K562 (cell line): Measurements from ENCODE around the gene HAUS3. TPM values are rescaled to one million over a fixed set of nuclear protein-coding genes. Genes with fewer than 3 reads are reported as not detected.

Source experiments
- ATAC-seq: fragments of 200-7000 bp; cut with Tn5 transposase; 3 replicates; pipeline ENCODE4 v1.9.1; 2020; ENCODE audit warnings: moderate library complexity
- BruUV-seq: library from RNA; stranded (reverse); fragments of 400-500 nt; replicated peaks from 2 replicates; lab custom pipeline; 2021; lab: Mats Ljungman, UMichigan
- CTCF ChIA-PET: fragments of 300-600 bp; formaldehyde crosslinking; extraction: SDS; loops from one replicate; lab custom pipeline; 2021; ENCODE audit warnings: low intra/inter-chr PET ratio; lab: Yijun Ruan, JAX
- POLR2A ChIA-PET: fragments of 300-600, 350-650 bp; sonication (Branson Sonifier 250); formaldehyde crosslinking; extraction: SDS; loops from one replicate; lab custom pipeline; 2021; ENCODE audit warnings: antibody characterized with exemption, inconsistent platforms; lab: Yijun Ruan, JAX
- DNase-seq, 4 experiments: peaks; one replicate each; pipeline versions ENCODE4 v3.0.0 to v3.0.0-alpha.2; 2011 to 2018; ENCODE audit warnings: low spot score in 3 of 4, mixed read lengths in 3 of 4; ENCODE audit errors: extremely low read depth in 1 of 4
- FAIRE-seq: peaks from 2 replicates; lab custom pipeline; 2011; peaks lifted over from hg19 to GRCh38; lab: Jason Lieb, UNC
- H2AFZ ChIP-seq: 2 replicates; pipeline ENCODE4 v1.6.0; 2011; ENCODE audit warnings: low read depth, low read length, control low read depth, inconsistent platforms
- H3K27ac ChIP-seq: fragments of 200-600 bp; 3 replicates; pipeline ENCODE4 v1.8.0; 2011; ENCODE audit warnings: low read depth, mild to moderate bottlenecking, control low read depth, inconsistent platforms, low read length, moderate library complexity, mixed read lengths; ENCODE audit errors: extremely low read depth
- H3K27me3 ChIP-seq, 2 experiments: fragments of 300-600 bp in 1 of 2; 2 replicates in 1 of 2; 3 replicates in 1 of 2; pipeline versions ENCODE4 v1.6.0 to v1.8.0; 2011; ENCODE audit warnings: inconsistent platforms in 2 of 2, low read length in 2 of 2, mild to moderate bottlenecking in 1 of 2, mixed read lengths in 1 of 2, moderate library complexity in 1 of 2; ENCODE audit not compliant: control insufficient read depth in 2 of 2, insufficient read depth in 2 of 2
- H3K36me3 ChIP-seq: fragments of 300-600 bp; 3 replicates; pipeline ENCODE4 v1.8.0; 2011; ENCODE audit warnings: mild to moderate bottlenecking, low read length, inconsistent platforms; ENCODE audit not compliant: control insufficient read depth, insufficient read depth
- H3K4me1 ChIP-seq, 2 experiments: fragments of 200-600 bp in 1 of 2; replicated peaks in 1 of 2; 2 replicates in 1 of 2; 3 replicates in 1 of 2; pipeline versions ENCODE4 v1.5.1 to v1.8.0; 2011; ENCODE audit warnings: inconsistent platforms in 2 of 2, low read length in 2 of 2, mild to moderate bottlenecking in 1 of 2, mixed read lengths in 1 of 2, moderate library complexity in 1 of 2; ENCODE audit not compliant: control insufficient read depth in 2 of 2, insufficient read depth in 2 of 2
- H3K4me2 ChIP-seq: 2 replicates; pipeline ENCODE4 v1.6.1; 2011; ENCODE audit warnings: low read length, control low read depth, inconsistent platforms, mixed read lengths; ENCODE audit not compliant: insufficient read depth
- H3K4me3 ChIP-seq: fragments of 200-600 bp; sonication (generic), shearing (Covaris generic); 2 replicates; pipeline ENCODE4 v1.5.1; 2016; ENCODE audit warnings: control low read depth, inconsistent platforms
- H3K79me2 ChIP-seq: fragments of 200-600 bp; 3 replicates; pipeline ENCODE4 v1.8.0; 2011; ENCODE audit warnings: low read length, inconsistent platforms; ENCODE audit not compliant: control insufficient read depth, insufficient read depth
- H3K9ac ChIP-seq, 2 experiments: 2 replicates each; pipeline versions ENCODE4 v1.6.0 to v1.6.1; 2011; ENCODE audit warnings: low read depth in 2 of 2, low read length in 2 of 2, control low read depth in 1 of 2, inconsistent platforms in 1 of 2, mild to moderate bottlenecking in 1 of 2, mixed read lengths in 1 of 2; ENCODE audit not compliant: insufficient read depth in 1 of 2
- H3K9me1 ChIP-seq: one replicate; pipeline ENCODE4 v1.6.0; 2011; ENCODE audit warnings: inconsistent platforms, mild to moderate bottlenecking, low read length, moderate library complexity; ENCODE audit not compliant: control insufficient read depth, insufficient read depth
- H3K9me3 ChIP-seq: replicated peaks from 2 replicates; pipeline ENCODE4 v1.5.1; 2011; ENCODE audit warnings: low read depth, low read length, inconsistent platforms; ENCODE audit not compliant: control insufficient read depth, insufficient read depth
- H4K20me1 ChIP-seq: replicated peaks from 2 replicates; pipeline ENCODE4 v1.6.1; 2011; ENCODE audit warnings: low read length, inconsistent platforms, mixed read lengths; ENCODE audit not compliant: control insufficient read depth, insufficient read depth
- BCOR ChIP-seq: fragments of 450-650 bp; IDR thresholded peaks from 2 replicates; pipeline ENCODE4 v1.6.1; 2016
- COPS2 ChIP-seq: fragments of 450-650 bp; conservative IDR thresholded peaks from 2 replicates; pipeline ENCODE4 v1.6.1; 2016; ENCODE audit warnings: mild to moderate bottlenecking, moderate library complexity
- GTF3C2 ChIP-seq: IDR thresholded peaks from 3 replicates; pipeline ENCODE4 v1.6.1; 2011; ENCODE audit warnings: borderline replicate concordance, mild to moderate bottlenecking, moderate library complexity; ENCODE audit not compliant: insufficient read length; ENCODE audit errors: extremely low read depth
- MTA2 ChIP-seq: fragments of 450-650 bp; IDR thresholded peaks from 2 replicates; pipeline ENCODE4 v1.6.1; 2016; ENCODE audit warnings: low read depth
- NR2F6 ChIP-seq: fragments of 450-650 bp; formaldehyde crosslinking; IDR thresholded peaks from 2 replicates; pipeline ENCODE4 v1.4.0; 2020; ENCODE audit warnings: mild to moderate bottlenecking
- PTBP1 ChIP-seq: fragments of 200-400 bp; formaldehyde crosslinking; IDR thresholded peaks from 2 replicates; pipeline ENCODE4 v1.6.1; 2017; ENCODE audit warnings: low read depth, low read length
- RBM17 ChIP-seq: fragments of 200-400 bp; formaldehyde crosslinking; IDR thresholded peaks from 2 replicates; pipeline ENCODE4 v1.6.1; 2017; ENCODE audit warnings: low read depth, mild to moderate bottlenecking, low read length, borderline replicate concordance
- RBM25 ChIP-seq: fragments of 200-400 bp; formaldehyde crosslinking; IDR thresholded peaks from 2 replicates; pipeline ENCODE4 v1.6.1; 2018; ENCODE audit warnings: low read length, low read depth, moderate library complexity; ENCODE audit not compliant: severe bottlenecking
- SREBF2 ChIP-seq: sonication (generic); formaldehyde crosslinking; IDR thresholded peaks from 2 replicates; pipeline ENCODE4 v1.4.0; 2020; ENCODE audit warnings: mild to moderate bottlenecking, missing genetic modification reagents
- ZFP36 ChIP-seq: fragments of 150-350 bp; IDR thresholded peaks from 2 replicates; pipeline ENCODE4 v1.6.1; 2018; ENCODE audit warnings: low read length, low read depth; ENCODE audit not compliant: partially characterized antibody
- ZNF436 ChIP-seq: fragments of 250-450, 450-650 bp; sonication (Bioruptor Pico); formaldehyde crosslinking; IDR thresholded peaks from 2 replicates; pipeline ENCODE4 v1.7.0; 2020; ENCODE audit warnings: mild to moderate bottlenecking
- ZNF696 ChIP-seq: fragments of 250-450 bp; sonication (Bioruptor Pico); conservative IDR thresholded peaks from 2 replicates; pipeline ENCODE4 v1.4.0; 2020; ENCODE audit warnings: mild to moderate bottlenecking, moderate library complexity
- ZNF740 ChIP-seq, 3 experiments: fragments of 200-800 bp in 1 of 3; sonication (Bioruptor generic) in 1 of 3; sonication (generic) in 1 of 3; formaldehyde crosslinking in 1 of 3; IDR thresholded peaks; 2 replicates each; pipeline versions ENCODE4 v1.6.1 to v1.8.0; 2016 to 2022; ENCODE audit warnings: mild to moderate bottlenecking in 2 of 3, missing compliant biosample characterization in 2 of 3, missing genetic modification characterization in 2 of 3, missing genetic modification reagents in 1 of 3
- WGBS: fragments of 100-300 bp; shearing (Covaris generic); methylation state at CpG from one replicate; pipeline ENCODE4 v1.1.6; 2016; ENCODE audit warnings: low coverage, mixed read lengths; ENCODE audit not compliant: insufficient coverage; ENCODE audit errors: missing lambda C conversion rate; 5-methylcytosine and 5-hydroxymethylcytosine counted together
- in situ Hi-C: fragments of 300-500 bp; cut with MboI; formaldehyde crosslinking; loops from 4 replicates; pipeline ENCODE4 v1.15.0; 2018; ENCODE audit warnings: inconsistent platforms, mixed read lengths
- intact Hi-C: fragments of 100-400 bp; cut with micrococcal nuclease; formaldehyde crosslinking; loops from 2 replicates; pipeline ENCODE4 v1.14.2; 2022
- polyA plus RNA-seq, 8 experiments: library from polyadenylated mRNA; depleted of rRNA in 4 of 8; stranded (reverse) in 5 of 8; unstranded in 3 of 8; fragments of >200 nt; fragmentation: Nextera tagmentation in 2 of 8; fragmentation: Illumina TruSeq in 1 of 8; extraction: Ambion mirVana in 2 of 8; extraction: Trizol in 1 of 8; gene quantifications; 2 replicates each; pipeline versions ENCODE4 v1.2.1 to v1.2.3, GENCODE V29; 2011 to 2014; ENCODE audit warnings: inconsistent platforms in 1 of 8, missing spikeins in 1 of 8
- total RNA-seq, 7 experiments: library from RNA; depleted of rRNA in 6 of 7; stranded (reverse); fragments of >200 nt in 6 of 7; fragmentation: Illumina TruSeq in 2 of 7; extraction: Trizol in 2 of 7; gene quantifications; 2 replicates each; pipeline versions ENCODE4 v1.2.1 to v1.2.3, GENCODE V29; 2011 to 2021; ENCODE audit warnings: low replicate concordance in 1 of 7

The HAUS3 gene
- total and polyA plus RNA-seq, 9 of the 15 experiments (the other 6 are each of a cell fraction or from before 2014, with no cell fraction given) = 8.9 to 25.7 (median 21.5) TPM

GRCh38 chr4:2288051-2288541 is 46.2 kb upstream of the HAUS3 start:
- ATAC-seq (no peak), DNase-seq (no peak), FAIRE-seq (no peak)
- no peak overlapping the region for H3K4me2 ChIP-seq
- POLR2A ChIA-PET = interaction anchor here (0.7 kb wide), 1 partner anchor 448 kb away, joined by 4 read pairs; no protein-coding TSS in a partner anchor
- no peaks in the 10 kb centered on the region for H4K20me1 ChIP-seq
- in situ Hi-C loops = no loop called here
- 59% methylated on average over 10 of the region's 10 CpGs for WGBS
- BruUV-seq = no TSS peak
- TF ChIP-seq ZNF740 (CRISPR knock-in tag; IDR thresholded peaks at IDR 0.05) = peak; percentile 25; the same call in 1 of the 2 replicates
- TF ChIP-seq ZNF740 (tag; IDR thresholded peaks at IDR 0.05) = no peak
- TF ChIP-seq NR2F6 = no peak
- TF ChIP-seq MTA2 = no peak
- TF ChIP-seq BCOR = peak; percentile 49; the same call in 1 of the 2 replicates
- TF ChIP-seq COPS2 = no peak
- TF ChIP-seq ZNF436 = peak; percentile 76
- peak; percentile 98 for TF ChIP-seq ZFP36
- TF ChIP-seq PTBP1 = 0 out of 2 replicates have a peak, but pooled peaks have one; percentile 53
- TF ChIP-seq GTF3C2 = peak; percentile 18
- no peak for TF ChIP-seq ZNF696 (CRISPR knock-in tag)
- no peak for TF ChIP-seq RBM17
- no peak for TF ChIP-seq SREBF2 (CRISPR knock-in tag)
- TF ChIP-seq RBM25 = peak; percentile 59
- intact Hi-C loops = no loop called here
- H3K4me1 ChIP-seq = peaks cover 0 to 49% of the 10 kb centered on the region in 2 experiments; a peak in 2 of 5 replicates
- H3K79me2 ChIP-seq = no peaks in the 10 kb centered on the region
- H3K27me3 ChIP-seq = no peaks in the 10 kb centered on the region
- no peak overlapping the region for H3K4me3 ChIP-seq
- H2AFZ ChIP-seq = no peak overlapping the region
- no peaks in the 10 kb centered on the region for H3K36me3 ChIP-seq
- CTCF ChIA-PET = no interaction called here
- H3K9ac ChIP-seq = no peak overlapping the region
- no peaks in the 10 kb centered on the region for H3K9me3 ChIP-seq
- H3K27ac ChIP-seq = no peak overlapping the region
- peaks cover 2% of the 10 kb centered on the region for H3K9me1 ChIP-seq
